Glomerular endothelial cell (primary cell): ENCODE results near the gene CYLC1. TPM values are rescaled to one million over a fixed set of nuclear protein-coding genes. Genes with fewer than 3 reads are reported as not detected.

Source experiments
- DNase-seq: peaks from one replicate; pipeline ENCODE4 v3.0.0-alpha.2; 2011; ENCODE audit warnings: low read depth, low spot score; ENCODE audit errors: extremely low read depth
- total RNA-seq: library from RNA; depleted of rRNA; stranded (reverse); fragments of >200 nt; gene quantifications from 2 replicates; pipeline ENCODE4 v1.2.3, GENCODE V29; 2015

Gene CYLC1
- total RNA-seq = not detected in 2 replicates

- DNase-seq = no peak
Observed at GRCh38 chrX:83860846-83861245, at the start of gene CYLC1. CYLC1 (plus strand) TSS chrX:83861146; CDS start chrX:83861183, 37 bp downstream.

- no peak for DNase-seq
Observed at GRCh38 chrX:83819304-83819703, 41.6 kb upstream of the CYLC1 start.

GRCh38 chrX:83829874-83830273 is 31.1 kb upstream of the CYLC1 start:
- no peak for DNase-seq

GRCh38 chrX:83845397-83845796 is 15.5 kb upstream of the CYLC1 start:
- peak; percentile 3 for DNase-seq

GRCh38 chrX:83847339-83847738 is 13.6 kb upstream of the CYLC1 start:
- DNase-seq = no peak

GRCh38 chrX:83888585-83888984 is 27.6 kb downstream of the CYLC1 start:
- DNase-seq = no peak

- DNase-seq = no peak
Observed at GRCh38 chrX:83892433-83892832, 31.5 kb downstream of the CYLC1 start.

GRCh38 chrX:83906921-83907320 is 46.0 kb downstream of the CYLC1 start:
- DNase-seq = no peak

- no peak for DNase-seq
Observed at GRCh38 chrX:83916525-83916924, 55.6 kb downstream of the CYLC1 start.

GRCh38 chrX:83934220-83934619 is 73.3 kb downstream of the CYLC1 start:
- no peak for DNase-seq
